Measurements from ENCODE around the gene KCTD8. TPM values are rescaled to one million over a fixed set of nuclear protein-coding genes. Genes with fewer than 3 reads are reported as not detected.

Gene KCTD8
- total and polyA plus RNA-seq, 11 donors, result 0.15 to 2.9 (median 0.17) TPM; not detected in 8

DNA sequence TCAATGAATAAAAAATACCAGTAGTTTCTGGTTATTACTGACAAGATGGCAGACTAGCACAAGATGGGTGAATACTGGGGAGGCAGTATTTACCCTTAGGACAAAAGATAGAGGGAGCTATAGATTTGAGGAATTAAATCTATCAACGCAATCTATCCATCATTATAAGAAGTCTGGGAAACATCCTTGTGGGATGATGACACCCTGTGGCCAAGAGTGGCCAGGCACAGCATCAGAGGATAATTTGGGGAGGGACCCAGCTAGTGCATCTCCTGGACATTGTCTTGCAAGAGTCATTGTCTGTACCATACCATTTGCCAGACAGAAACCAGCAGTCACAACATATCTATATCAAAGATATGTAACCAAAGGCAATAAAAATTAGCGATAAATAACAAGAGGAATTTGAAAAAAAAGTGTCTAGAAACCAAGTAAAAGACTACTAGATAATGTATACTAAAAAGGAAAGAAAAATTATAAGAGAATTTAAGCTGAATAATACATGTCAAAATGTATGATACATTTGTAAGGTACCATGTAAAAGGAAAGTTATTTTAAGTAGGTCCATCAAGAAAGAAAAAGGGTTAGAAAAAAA lies 22.9 kb downstream of the KCTD8 start:
- Histone ChIP-seq H3K27me3 (no peaks in the 10 kb centered on the region), H3K4me3 (no peak overlapping the region), H3K9me3 (no peaks in the 10 kb centered on the region), H3K36me3 (no peaks in the 10 kb centered on the region), H3K4me1 (no peaks in the 10 kb centered on the region), H3K27ac (no peak overlapping the region)
- intact Hi-C loops (cut with DNase I), result no loop called here
- 22 to 56% (median 44%) methylated on average over 2 of the region's 2 CpGs for WGBS, 4 donors
- TF ChIP-seq POLR2A (IDR thresholded peaks at IDR 0.05), result no peak
- TF ChIP-seq, protein P1, sequence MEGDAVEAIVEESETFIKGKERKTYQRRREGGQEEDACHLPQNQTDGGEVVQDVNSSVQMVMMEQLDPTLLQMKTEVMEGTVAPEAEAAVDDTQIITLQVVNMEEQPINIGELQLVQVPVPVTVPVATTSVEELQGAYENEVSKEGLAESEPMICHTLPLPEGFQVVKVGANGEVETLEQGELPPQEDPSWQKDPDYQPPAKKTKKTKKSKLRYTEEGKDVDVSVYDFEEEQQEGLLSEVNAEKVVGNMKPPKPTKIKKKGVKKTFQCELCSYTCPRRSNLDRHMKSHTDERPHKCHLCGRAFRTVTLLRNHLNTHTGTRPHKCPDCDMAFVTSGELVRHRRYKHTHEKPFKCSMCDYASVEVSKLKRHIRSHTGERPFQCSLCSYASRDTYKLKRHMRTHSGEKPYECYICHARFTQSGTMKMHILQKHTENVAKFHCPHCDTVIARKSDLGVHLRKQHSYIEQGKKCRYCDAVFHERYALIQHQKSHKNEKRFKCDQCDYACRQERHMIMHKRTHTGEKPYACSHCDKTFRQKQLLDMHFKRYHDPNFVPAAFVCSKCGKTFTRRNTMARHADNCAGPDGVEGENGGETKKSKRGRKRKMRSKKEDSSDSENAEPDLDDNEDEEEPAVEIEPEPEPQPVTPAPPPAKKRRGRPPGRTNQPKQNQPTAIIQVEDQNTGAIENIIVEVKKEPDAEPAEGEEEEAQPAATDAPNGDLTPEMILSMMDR (IDR thresholded peaks at IDR 0.05), result peak in 5 of 12 donors; percentile 17 to 34 (median 25)
- DNase-seq, result no peak
- no peak for ATAC-seq

- Histone ChIP-seq H3K36me3 (no peaks in the 10 kb centered on the region), H3K4me3 (no peak overlapping the region), H3K4me1 (no peaks in the 10 kb centered on the region), H3K27me3 (no peaks in the 10 kb centered on the region), H3K27ac (no peak overlapping the region), H3K9me3 (no peaks in the 10 kb centered on the region)
- intact Hi-C loops (cut with DNase I), result no loop called here
- ATAC-seq, result no peak
- TF ChIP-seq, protein P1 (IDR thresholded peaks at IDR 0.05), result no peak
- no peak for TF ChIP-seq POLR2A (IDR thresholded peaks at IDR 0.05)
- no peak for DNase-seq
- WGBS, 4 donors, result 35 to 60% (median 51%) methylated on average over 1 of the region's 1 CpG
These were observed 25.7 kb downstream of the KCTD8 start for GRCh38 chr4:44422912-44423311.

GRCh38 chr4:44421330-44422065 lies 27.1 kb downstream of the KCTD8 start:
- Histone ChIP-seq H3K27ac (no peak overlapping the region), H3K36me3 (no peaks in the 10 kb centered on the region), H3K9me3 (no peaks in the 10 kb centered on the region), H3K27me3 (no peaks in the 10 kb centered on the region), H3K4me3 (no peak overlapping the region), H3K4me1 (no peaks in the 10 kb centered on the region)
- no peak for TF ChIP-seq POLR2A (IDR thresholded peaks at IDR 0.05)
- TF ChIP-seq, protein P1 (IDR thresholded peaks at IDR 0.05), result no peak
- 83 to 90% (median 89%) methylated on average over 2 of the region's 2 CpGs for WGBS, 4 donors
- ATAC-seq, result no peak
- intact Hi-C loops (cut with DNase I), result no loop called here
- DNase-seq, result no peak

GRCh38 chr4:44415251-44415650 lies 33.4 kb downstream of the KCTD8 start:
- ATAC-seq (no peak), DNase-seq (no peak)
- no peak for TF ChIP-seq POLR2A (IDR thresholded peaks at IDR 0.05)
- TF ChIP-seq, protein P1 (IDR thresholded peaks at IDR 0.05), result no peak
- Histone ChIP-seq H3K4me3 (no peak overlapping the region), H3K4me1 (no peaks in the 10 kb centered on the region), H3K9me3 (no peaks in the 10 kb centered on the region), H3K27me3 (no peaks in the 10 kb centered on the region), H3K27ac (no peak overlapping the region), H3K36me3 (no peaks in the 10 kb centered on the region)
- 85 to 100% (median 97%) methylated on average over 1 of the region's 1 CpG for WGBS, 4 donors
- intact Hi-C loops (cut with DNase I), result no loop called here
